Stimulated activated CD4-positive, alpha-beta T cell treated with anti-CD3 and anti-CD28 coated beads, TNF-alpha, amount 100 ng/mL, for 4 hours (primary cell): Measurements from ENCODE around the gene ENGASE.

Experiments
- DNase-seq, 3 experiments: peaks; one replicate each; pipeline ENCODE4 v3.0.0-alpha.2; 2020; ENCODE audit warnings: low read depth in 3 of 3

The ENGASE gene

DNA sequence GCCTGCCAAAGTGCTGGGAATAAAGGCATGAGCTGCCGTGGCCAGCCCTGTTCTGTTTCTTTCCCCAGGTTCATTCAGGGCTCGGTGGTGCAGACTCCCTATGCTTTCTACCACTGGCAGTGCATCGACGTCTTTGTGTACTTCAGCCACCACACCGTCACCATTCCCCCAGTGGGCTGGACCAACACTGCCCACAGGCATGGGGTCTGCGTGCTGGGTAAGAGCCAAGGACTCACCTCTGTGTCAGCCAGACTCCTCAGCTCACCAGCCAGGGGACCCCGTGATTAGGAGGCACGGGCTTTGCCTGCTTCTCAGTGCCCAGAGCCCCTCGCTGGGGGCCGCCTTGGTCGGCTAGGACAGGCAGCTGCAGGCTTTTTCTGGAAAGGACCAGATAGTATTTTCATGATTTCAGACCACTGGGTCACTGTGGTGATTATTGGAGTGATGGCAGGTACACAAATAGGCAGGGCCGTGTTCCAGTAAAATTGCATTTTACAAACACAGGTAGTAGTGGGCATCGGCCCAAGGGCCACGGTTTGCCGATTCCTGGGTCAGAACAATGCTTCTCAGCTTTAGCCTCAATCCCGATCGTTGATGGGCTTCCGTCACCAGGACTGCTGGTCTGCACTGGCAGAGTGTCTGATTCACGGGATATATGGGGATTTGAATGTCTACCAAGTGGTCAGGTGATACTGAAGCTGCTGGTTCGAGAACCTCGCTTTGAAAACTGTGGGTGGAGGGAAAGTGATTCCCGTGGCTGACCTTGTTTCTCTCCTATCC is 5.0 kb downstream of the ENGASE start:
- DNase-seq = no peak

GRCh38 chr17:79080349-79080748 is 5.7 kb downstream of the ENGASE start:
- no peak for DNase-seq

DNA sequence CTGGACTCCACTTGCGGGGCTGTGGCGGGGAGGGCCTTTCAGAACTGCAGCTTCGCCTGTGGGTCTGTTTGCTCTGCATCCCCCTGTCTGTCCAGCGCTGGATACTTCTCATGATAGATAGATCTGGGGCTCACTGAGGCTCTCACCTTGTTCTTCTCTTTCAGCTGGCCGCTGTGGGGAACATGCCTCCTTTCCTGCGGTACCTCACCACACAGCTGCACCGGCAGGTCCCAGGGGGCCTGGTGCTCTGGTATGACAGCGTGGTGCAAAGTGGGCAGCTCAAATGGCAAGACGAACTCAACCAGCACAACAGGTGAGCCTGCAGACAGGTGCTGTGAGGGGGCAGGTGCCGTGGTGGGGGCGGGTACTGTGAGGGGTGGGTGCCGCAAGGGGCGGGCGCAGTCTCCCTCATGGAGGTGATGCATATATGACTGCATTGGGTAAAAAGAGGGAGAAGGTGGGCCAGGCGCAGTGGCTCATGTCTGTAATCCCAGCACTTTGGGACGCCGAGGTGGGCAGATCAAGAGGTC is 6.2 kb downstream of the ENGASE start:
- no peak for DNase-seq

GRCh38 chr17:79081571-79082276 is 7.1 kb downstream of the ENGASE start:
- no peak for DNase-seq

- peak in 1 of 3 experiments; percentile 19 for DNase-seq
These were observed 7.9 kb downstream of the ENGASE start for GRCh38 chr17:79082311-79083190.

DNA sequence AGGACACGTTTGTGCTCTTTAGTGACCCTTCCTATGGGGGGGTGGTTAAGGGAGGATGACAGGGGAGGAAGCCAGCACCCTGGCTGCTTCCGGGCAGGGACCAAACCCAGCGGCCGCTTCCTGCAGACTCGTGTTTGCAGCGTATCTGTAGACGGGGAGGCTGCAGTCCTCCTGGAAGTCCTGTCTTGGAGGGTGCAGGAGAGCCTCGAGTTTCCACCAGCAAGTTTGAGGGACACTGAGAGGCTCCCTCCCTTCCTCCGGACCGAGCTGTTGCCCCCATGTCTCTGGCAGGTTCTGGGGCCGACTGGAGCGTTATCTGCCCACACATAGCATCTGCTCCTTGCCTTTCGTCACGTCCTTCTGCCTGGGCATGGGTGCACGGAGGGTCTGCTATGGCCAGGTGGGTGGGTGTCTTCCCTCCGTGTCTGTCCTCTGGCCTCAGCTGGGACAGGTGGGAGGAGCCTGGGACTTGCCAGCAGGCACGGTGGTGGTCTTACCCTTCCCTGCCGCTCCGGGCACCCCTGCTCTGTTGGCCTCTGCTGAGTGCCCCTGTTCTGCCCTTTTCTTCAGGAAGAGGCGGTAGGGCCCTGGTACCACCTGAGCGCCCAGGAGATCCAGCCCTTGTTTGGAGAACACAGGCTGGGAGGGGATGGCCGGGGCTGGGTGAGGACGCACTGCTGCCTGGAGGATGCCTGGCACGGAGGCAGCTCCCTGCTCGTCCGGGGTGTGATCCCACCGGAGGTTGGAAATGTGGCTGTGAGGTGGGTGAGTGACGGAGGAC is 8.8 kb downstream of the ENGASE start:
- DNase-seq = no peak

DNA sequence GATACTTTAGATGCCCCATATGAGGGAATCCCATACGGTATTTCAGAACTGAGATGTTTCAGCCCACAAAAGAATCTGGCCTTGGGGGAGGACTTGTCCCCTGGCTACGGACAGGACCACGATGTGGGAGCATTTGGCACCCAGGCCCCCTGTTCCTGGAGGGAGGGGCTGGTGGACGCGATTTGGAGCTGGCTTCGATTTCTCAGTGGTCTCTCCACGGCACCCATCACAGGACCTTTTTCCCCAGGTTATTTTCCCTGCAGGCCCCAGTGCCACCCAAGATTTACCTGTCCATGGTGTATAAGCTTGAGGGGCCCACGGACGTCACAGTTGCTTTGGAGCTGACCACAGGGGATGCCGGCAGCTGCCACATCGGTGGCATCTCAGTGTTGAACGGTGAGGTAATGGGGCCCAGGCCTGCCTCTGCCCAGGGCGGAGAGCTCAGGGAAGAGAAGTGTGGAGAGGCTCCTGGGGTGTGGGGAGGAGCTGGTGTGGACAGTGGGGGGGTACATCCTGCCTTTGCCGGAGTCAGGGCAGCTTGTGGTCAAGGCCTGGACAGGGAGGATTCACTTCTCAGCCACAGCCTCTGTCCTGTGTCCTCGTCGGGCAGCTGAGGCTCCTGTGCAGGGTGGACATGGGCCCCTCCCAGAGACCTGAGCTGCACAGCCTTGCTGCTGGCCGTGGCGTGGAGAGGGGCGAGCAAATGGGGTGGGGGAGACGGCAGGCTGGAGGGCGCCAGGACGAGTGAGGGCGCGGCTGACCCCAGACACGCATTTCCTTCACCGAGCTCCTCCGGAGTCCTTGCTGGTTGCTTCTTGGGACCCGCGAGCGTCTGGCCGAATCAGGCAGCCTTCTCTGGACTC is 9.9 kb downstream of the ENGASE start:
- no peak for DNase-seq

GRCh38 chr17:79085154-79085920 is 10.7 kb downstream of the ENGASE start:
- no peak for DNase-seq

- no peak for DNase-seq
These were observed 11.4 kb downstream of the ENGASE start for GRCh38 chr17:79085921-79086551.

DNA sequence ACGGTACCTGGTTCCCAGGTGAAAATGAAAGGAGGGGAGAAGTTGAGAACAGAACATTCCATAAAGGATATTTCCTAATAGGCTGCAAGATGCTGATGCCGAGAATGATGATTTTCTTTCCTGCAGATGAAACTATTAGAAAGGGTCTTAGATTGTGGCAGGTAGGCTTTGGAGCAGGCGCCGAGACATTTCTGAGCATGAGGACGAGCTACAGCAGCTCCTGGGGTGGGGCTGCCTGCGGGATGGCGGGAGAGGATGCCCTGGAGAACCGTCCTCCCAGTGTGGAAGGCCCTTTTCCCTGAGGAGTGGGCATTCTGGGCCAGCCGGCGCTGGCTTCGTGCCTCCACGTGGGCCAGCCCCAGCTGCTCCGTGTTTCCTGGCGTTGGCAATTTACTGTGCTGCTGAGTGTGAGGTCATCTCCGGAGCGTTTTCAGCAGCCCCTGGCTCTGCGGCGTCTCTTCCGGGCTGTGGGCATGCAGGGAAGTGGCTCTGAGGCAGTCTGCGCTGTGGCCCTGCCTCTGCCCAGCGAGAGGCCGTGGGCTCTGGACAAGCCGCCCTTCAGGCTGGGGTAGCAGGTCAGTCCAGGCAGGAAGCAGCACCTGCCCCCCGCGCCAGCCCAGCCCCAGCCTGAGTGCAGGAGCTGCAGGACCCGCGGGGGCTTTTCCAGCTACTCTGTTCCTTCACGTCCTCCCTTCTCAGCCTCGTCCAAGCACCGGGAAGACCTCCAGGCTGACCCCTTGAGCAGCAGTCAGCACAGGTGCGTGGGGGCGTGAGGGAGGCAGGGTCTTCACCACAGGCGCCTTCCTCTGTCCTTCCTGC is 12.2 kb downstream of the ENGASE start:
- DNase-seq = no peak

DNA sequence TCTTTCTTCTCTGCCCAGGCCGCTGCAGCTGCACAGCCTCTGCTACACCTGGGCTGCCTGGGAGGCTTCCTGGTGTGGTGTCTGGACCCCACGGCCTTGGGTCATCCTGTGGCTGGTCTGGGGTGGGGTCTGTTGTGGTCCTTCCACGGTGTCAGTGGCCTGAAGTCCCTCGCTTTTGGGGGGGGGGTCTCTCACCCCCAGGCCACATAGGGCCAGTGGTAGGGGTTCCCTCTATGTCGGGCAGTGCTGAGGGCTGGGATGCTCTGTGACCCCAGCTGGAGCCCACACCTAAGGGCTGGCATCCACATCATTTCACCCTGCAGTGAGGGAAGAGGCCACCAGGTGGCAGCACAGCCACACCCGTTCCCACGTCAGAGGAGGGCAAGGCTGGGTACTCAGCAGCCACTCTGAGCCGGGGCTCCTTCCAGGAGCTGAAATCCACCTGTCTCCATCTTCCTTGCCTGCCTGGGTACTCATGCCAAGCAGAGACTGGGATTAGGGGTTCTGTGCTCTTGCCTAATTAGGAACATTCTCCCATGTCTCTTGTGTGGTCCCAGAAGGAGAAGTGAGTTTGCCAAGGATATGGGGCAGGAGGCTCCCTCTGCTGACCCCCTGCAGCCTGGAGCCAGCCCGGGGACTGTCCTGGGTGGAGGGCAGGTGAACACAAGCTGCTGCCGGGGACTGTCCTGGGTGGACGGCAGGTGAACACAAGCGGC is 13.0 kb downstream of the ENGASE start:
- DNase-seq = peak; percentile 61 to 63 (median 61)

- no peak for DNase-seq
These were observed 13.8 kb downstream of the ENGASE start for GRCh38 chr17:79088247-79088996.

- no peak for DNase-seq
These were observed 14.3 kb downstream of the ENGASE start for GRCh38 chr17:79088997-79089328.

GRCh38 chr17:79089720-79090442 is 15.3 kb downstream of the ENGASE start:
- no peak for DNase-seq

- DNase-seq = no peak
These were observed 16.0 kb downstream of the ENGASE start for GRCh38 chr17:79090443-79091225.
